ENCODE measurements around the gene DOHH. TPM values are rescaled to one million over a fixed set of nuclear protein-coding genes. Genes with fewer than 3 reads are reported as not detected.

The DOHH gene
- total and polyA plus RNA-seq, 4 donors = 7.8 to 21.5 (median 19.3) TPM

GRCh38 chr19:3459965-3460582 is 40.4 kb downstream of the DOHH start:
- Histone ChIP-seq H3K27me3 (ENCODE audit: control insufficient read depth in 3 of 3, insufficient read depth in 3 of 3, low read length in 2 of 3) (no peaks in the 10 kb centered on the region), H3K27ac (ENCODE audit: low read depth in 1 of 2, low read length in 1 of 2) (peak overlapping the region; percentile 9 to 43), H3K36me3 (ENCODE audit: control insufficient read depth in 4 of 4, insufficient read depth in 4 of 4, low read length in 4 of 4) (peaks cover 6 to 53% (median 12%) of the 10 kb centered on the region in 4 donors), H3K4me3 (no peak overlapping the region), H3K9me3 (ENCODE audit: control insufficient read depth in 4 of 4, insufficient read depth in 3 of 4, low read length in 3 of 4) (no peaks in the 10 kb centered on the region), H3K9ac (ENCODE audit: insufficient read depth in 1 of 2, low read length in 2 of 2) (no peak overlapping the region), H3K4me1 (ENCODE audit: control insufficient read depth in 5 of 5, insufficient read depth in 5 of 5, low read length in 5 of 5) (peaks cover 0 to 46% (median 9%) of the 10 kb centered on the region in 5 donors)
- DNase-seq = no peak
- WGBS, 2 donors = 83 to 89% methylated on average over 15 of the region's 15 CpGs
- TF ChIP-seq CTCF (IDR thresholded peaks at IDR 0.05; ENCODE audit: control extremely low read depth, extremely low read depth) = no peak
- no peak for ATAC-seq (ENCODE audit: insufficient read depth, low FRiP score)

- no peak overlapping the region for H3K4me3 ChIP-seq
- peak; percentile 95 to 98 (median 97) for DNase-seq
- WGBS, 2 donors = 44 to 47% methylated on average over 25 to 26 of the region's 26 CpGs
- peak overlapping the region; percentile 68 to 89 for H3K27ac ChIP-seq (ENCODE audit: low read depth in 1 of 2, low read length in 1 of 2)
- peaks cover 11 to 57% (median 16%) of the 10 kb centered on the region in 4 donors for H3K36me3 ChIP-seq (ENCODE audit: control insufficient read depth in 4 of 4, insufficient read depth in 4 of 4, low read length in 4 of 4)
- no peaks in the 10 kb centered on the region for H3K27me3 ChIP-seq (ENCODE audit: control insufficient read depth in 3 of 3, insufficient read depth in 3 of 3, low read length in 2 of 3)
- peak overlapping the region in 1 of 2 donors; percentile 77 for H3K9ac ChIP-seq (ENCODE audit: insufficient read depth in 1 of 2, low read length in 2 of 2)
- peak; percentile 80 for ATAC-seq (ENCODE audit: insufficient read depth, low FRiP score)
- peaks cover 0 to 46% (median 9%) of the 10 kb centered on the region in 5 donors for H3K4me1 ChIP-seq (ENCODE audit: control insufficient read depth in 5 of 5, insufficient read depth in 5 of 5, low read length in 5 of 5)
- no peaks in the 10 kb centered on the region for H3K9me3 ChIP-seq (ENCODE audit: control insufficient read depth in 4 of 4, insufficient read depth in 3 of 4, low read length in 3 of 4)
- no peak for TF ChIP-seq CTCF (IDR thresholded peaks at IDR 0.05; ENCODE audit: control extremely low read depth, extremely low read depth)
Measured at GRCh38 chr19:3459089-3459881, 41.2 kb downstream of the DOHH start.

GRCh38 chr19:3458229-3459088 is 42.0 kb downstream of the DOHH start:
- Histone ChIP-seq H3K27me3 (ENCODE audit: control insufficient read depth in 3 of 3, insufficient read depth in 3 of 3, low read length in 2 of 3) (no peaks in the 10 kb centered on the region), H3K9me3 (ENCODE audit: control insufficient read depth in 4 of 4, insufficient read depth in 3 of 4, low read length in 3 of 4) (no peaks in the 10 kb centered on the region), H3K4me3 (no peak overlapping the region), H3K9ac (ENCODE audit: insufficient read depth in 1 of 2, low read length in 2 of 2) (peak overlapping the region in 1 of 2 donors; percentile 77), H3K36me3 (ENCODE audit: control insufficient read depth in 4 of 4, insufficient read depth in 4 of 4, low read length in 4 of 4) (peaks cover 11 to 57% (median 18%) of the 10 kb centered on the region in 4 donors), H3K27ac (ENCODE audit: low read depth in 1 of 2, low read length in 1 of 2) (peak overlapping the region; percentile 68 to 89), H3K4me1 (ENCODE audit: control insufficient read depth in 5 of 5, insufficient read depth in 5 of 5, low read length in 5 of 5) (peaks cover 0 to 43% (median 9%) of the 10 kb centered on the region in 5 donors)
- TF ChIP-seq CTCF (IDR thresholded peaks at IDR 0.05; ENCODE audit: control extremely low read depth, extremely low read depth) = no peak
- DNase-seq (peak; percentile 64 to 65 (median 65)), ATAC-seq (ENCODE audit: insufficient read depth, low FRiP score) (no peak)
- 57 to 69% methylated on average over 18 to 19 of the region's 19 CpGs for WGBS, 2 donors
